ENCODE measurements around the gene UPB1. TPM values are rescaled to one million over a fixed set of nuclear protein-coding genes. Genes with fewer than 3 reads are reported as not detected.
A peak's percentile ranks its signal among the peaks of the same experiment; 100 is the strongest.

Gene UPB1
- total RNA-seq, 1 donor from 2014 or later = 0.21 TPM

DNA sequence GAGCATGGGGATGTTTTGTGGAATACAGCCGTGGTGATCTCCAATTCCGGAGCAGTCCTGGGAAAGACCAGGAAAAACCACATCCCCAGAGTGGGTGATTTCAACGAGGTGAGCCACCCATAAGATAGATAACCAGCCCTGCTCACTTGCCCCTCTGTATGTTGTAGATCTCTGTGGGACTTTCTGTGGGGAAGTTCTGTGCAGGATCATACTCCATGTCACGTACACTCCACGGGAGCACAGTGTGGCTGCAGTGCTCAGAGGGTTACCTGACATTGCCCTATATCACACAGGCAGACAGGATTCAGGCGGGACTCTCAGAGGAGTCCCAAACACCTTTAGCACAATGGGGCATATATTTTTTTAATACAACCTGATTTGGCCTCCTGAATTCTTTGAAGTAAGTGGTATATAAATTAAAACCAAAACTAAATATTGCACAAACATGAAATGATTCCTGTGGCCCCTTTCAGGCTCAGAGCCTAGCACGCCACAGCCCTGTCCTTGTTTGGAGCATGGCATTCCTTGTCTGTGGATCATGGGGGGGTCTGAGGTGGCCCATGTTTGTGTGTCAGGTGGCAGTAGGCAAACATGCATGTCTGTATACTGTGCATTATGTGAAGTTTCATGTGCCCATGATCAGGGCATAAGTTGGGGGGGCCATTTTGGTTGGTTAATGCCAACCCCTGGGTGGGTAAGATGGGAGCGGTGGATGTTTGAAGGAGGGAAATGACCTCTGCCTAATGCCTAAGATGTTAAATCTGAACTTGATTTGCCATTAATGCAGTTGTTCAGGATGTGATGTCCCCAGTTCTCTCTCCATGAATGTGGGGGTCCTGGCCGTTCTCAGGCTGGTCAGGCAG, 18.5 kb downstream of the UPB1 start:
- intact Hi-C loops (cut with micrococcal nuclease) = no loop called here
- peaks cover 3% of the 10 kb centered on the region for H3K27me3 Mint-ChIP-seq (ENCODE audit: insufficient read depth)
- no peaks in the 10 kb centered on the region for H3K36me3 Mint-ChIP-seq (ENCODE audit: low read depth)
- no peak for DNase-seq (ENCODE audit: low spot score)
- H3K4me1 Mint-ChIP-seq (ENCODE audit: low read depth) = peaks cover 29% of the 10 kb centered on the region
- no peaks in the 10 kb centered on the region for H3K9me3 Mint-ChIP-seq
- H3K27ac Mint-ChIP-seq = no peak overlapping the region
- no peak overlapping the region for H3K4me3 Mint-ChIP-seq

DNA sequence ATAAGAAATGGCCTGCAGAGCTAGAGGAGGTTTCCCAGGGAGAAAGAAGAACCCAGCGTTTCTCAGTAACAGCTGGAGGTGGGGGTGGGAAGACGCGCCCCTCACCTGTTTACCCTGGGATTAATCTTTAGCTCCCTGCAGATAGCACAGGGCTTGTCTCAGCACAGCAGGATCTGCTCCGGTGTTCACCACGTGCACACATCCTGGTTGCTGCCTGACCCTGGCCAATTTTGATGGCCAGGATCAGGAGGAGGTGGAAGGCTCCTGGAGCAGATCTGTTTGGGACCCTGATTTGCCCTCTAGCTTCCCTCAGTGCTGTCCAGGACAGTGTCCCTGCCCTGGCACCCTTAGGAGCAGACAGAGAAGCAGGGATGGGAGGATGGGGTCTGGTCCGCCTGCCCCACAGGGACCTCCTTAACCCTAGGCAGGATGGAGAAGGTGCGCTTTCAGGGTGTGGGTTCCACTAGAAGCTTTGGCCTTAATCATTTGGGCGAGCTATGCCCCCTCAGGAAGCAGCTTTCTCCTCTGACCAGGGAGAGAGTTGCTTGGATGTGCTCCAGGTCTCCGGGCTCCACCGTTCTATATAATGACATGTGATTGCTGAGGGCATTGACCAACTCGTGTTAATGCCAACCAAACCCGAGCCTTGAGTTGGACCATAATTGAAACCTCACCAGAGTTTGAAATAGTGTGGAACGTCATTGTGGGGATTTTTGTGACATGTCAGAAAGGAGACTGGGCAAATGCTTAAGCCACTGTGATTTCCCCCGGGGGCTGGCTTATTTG, 19.3 kb downstream of the UPB1 start:
- no peak for DNase-seq (ENCODE audit: low spot score)
- H3K4me1 Mint-ChIP-seq (ENCODE audit: low read depth) = peaks cover 32% of the 10 kb centered on the region
- no peaks in the 10 kb centered on the region for H3K9me3 Mint-ChIP-seq
- H3K27ac Mint-ChIP-seq = no peak overlapping the region
- H3K27me3 Mint-ChIP-seq (ENCODE audit: insufficient read depth) = no peaks in the 10 kb centered on the region
- intact Hi-C loops (cut with micrococcal nuclease) = no loop called here
- no peak overlapping the region for H3K4me3 Mint-ChIP-seq
- H3K36me3 Mint-ChIP-seq (ENCODE audit: low read depth) = no peaks in the 10 kb centered on the region

GRCh38 chr22:24515027-24515338, 19.9 kb downstream of the UPB1 start:
- Mint-ChIP-seq H3K27me3 (ENCODE audit: insufficient read depth) (no peaks in the 10 kb centered on the region), H3K4me1 (ENCODE audit: low read depth) (peaks cover 27% of the 10 kb centered on the region), H3K27ac (no peak overlapping the region), H3K9me3 (no peaks in the 10 kb centered on the region), H3K36me3 (ENCODE audit: low read depth) (no peaks in the 10 kb centered on the region), H3K4me3 (no peak overlapping the region)
- intact Hi-C loops (cut with micrococcal nuclease) = no loop called here
- no peak for DNase-seq (ENCODE audit: low spot score)

DNA sequence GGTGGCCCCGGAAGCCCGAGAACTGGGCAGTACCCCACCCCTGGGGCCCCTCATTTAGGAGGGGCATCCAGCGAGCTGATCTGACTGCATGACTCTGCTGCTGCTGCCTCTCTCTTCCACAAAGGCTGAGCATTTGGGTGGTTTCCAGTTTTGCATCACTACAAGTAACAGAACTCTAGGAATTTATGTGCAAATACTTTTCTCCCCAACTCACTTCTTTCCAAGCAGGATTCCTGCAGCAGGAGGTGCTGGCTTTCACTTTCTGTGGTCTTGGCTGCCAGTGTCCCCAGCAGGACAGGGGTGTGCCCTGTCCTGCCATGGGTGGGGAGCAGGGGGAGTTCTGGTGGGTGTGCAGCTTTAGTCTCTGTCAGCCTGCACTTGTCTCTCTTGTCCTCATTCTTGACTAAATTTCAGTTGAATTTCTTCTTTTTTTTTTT, 21.2 kb downstream of the UPB1 start:
- H3K4me1 Mint-ChIP-seq (ENCODE audit: low read depth) = peaks cover 14% of the 10 kb centered on the region
- DNase-seq (ENCODE audit: low spot score) = no peak
- intact Hi-C loops (cut with micrococcal nuclease) = no loop called here
- H3K27me3 Mint-ChIP-seq (ENCODE audit: insufficient read depth) = no peaks in the 10 kb centered on the region
- H3K9me3 Mint-ChIP-seq = no peaks in the 10 kb centered on the region
- no peaks in the 10 kb centered on the region for H3K36me3 Mint-ChIP-seq (ENCODE audit: low read depth)
- no peak overlapping the region for H3K4me3 Mint-ChIP-seq
- H3K27ac Mint-ChIP-seq = no peak overlapping the region

GRCh38 chr22:24517446-24517845, 22.3 kb downstream of the UPB1 start:
- DNase-seq (ENCODE audit: low spot score) = no peak
- H3K36me3 Mint-ChIP-seq (ENCODE audit: low read depth) = no peaks in the 10 kb centered on the region
- H3K27me3 Mint-ChIP-seq (ENCODE audit: insufficient read depth) = no peaks in the 10 kb centered on the region
- peaks cover 12% of the 10 kb centered on the region for H3K4me1 Mint-ChIP-seq (ENCODE audit: low read depth)
- intact Hi-C loops (cut with micrococcal nuclease) = no loop called here
- H3K9me3 Mint-ChIP-seq = no peaks in the 10 kb centered on the region
- no peak overlapping the region for H3K4me3 Mint-ChIP-seq
- H3K27ac Mint-ChIP-seq = no peak overlapping the region

- Mint-ChIP-seq H3K9me3 (no peaks in the 10 kb centered on the region), H3K27me3 (ENCODE audit: insufficient read depth) (no peaks in the 10 kb centered on the region)
- intact Hi-C loops (cut with micrococcal nuclease) = no loop called here
These were observed 23.1 kb downstream of the UPB1 start for GRCh38 chr22:24518228-24518627.

GRCh38 chr22:24518771-24519485, 23.8 kb downstream of the UPB1 start:
- no peak for DNase-seq (ENCODE audit: low spot score)
- Mint-ChIP-seq H3K4me3 (no peak overlapping the region), H3K4me1 (ENCODE audit: low read depth) (peaks cover 12% of the 10 kb centered on the region), H3K27ac (no peak overlapping the region), H3K27me3 (ENCODE audit: insufficient read depth) (no peaks in the 10 kb centered on the region), H3K36me3 (ENCODE audit: low read depth) (no peaks in the 10 kb centered on the region), H3K9me3 (no peaks in the 10 kb centered on the region)
- intact Hi-C loops (cut with micrococcal nuclease) = no loop called here

More at GRCh38 chr22:24518228-24518627, 23.1 kb downstream of the UPB1 start:
- Mint-ChIP-seq H3K4me3 (no peak overlapping the region), H3K36me3 (ENCODE audit: low read depth) (no peaks in the 10 kb centered on the region), H3K4me1 (ENCODE audit: low read depth) (peaks cover 12% of the 10 kb centered on the region), H3K27ac (no peak overlapping the region)
- no peak for DNase-seq (ENCODE audit: low spot score)

- intact Hi-C loops (cut with micrococcal nuclease) = no loop called here
- Mint-ChIP-seq H3K4me3 (no peak overlapping the region), H3K9me3 (no peaks in the 10 kb centered on the region), H3K27me3 (ENCODE audit: insufficient read depth) (no peaks in the 10 kb centered on the region), H3K36me3 (ENCODE audit: low read depth) (no peaks in the 10 kb centered on the region), H3K27ac (no peak overlapping the region), H3K4me1 (ENCODE audit: low read depth) (peaks cover 12% of the 10 kb centered on the region)
- DNase-seq (ENCODE audit: low spot score) = no peak
These were observed 24.4 kb downstream of the UPB1 start for GRCh38 chr22:24519496-24519895.

DNA sequence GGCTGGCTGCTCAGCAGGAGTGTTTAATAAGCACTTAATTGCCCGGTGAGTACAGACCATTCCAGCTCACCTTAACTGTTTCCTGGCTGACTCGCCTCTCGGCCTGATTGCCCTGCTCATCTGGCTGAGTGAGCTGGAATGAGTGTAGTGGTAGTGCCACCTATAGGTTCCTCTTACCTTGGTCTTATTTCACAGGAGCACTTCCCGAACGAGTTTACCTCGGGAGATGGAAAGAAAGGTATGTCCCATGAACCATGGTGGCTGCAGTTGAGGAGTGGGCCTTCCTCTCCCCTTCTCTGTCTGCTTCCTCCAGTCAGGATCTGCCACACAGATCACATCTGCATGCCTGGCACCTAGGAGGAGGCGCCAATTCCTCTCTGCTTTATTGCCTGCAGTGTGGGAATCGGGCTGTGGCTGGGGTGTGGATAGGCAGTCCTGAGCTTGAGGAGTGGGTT, 26.7 kb downstream of the UPB1 start:
- intact Hi-C loops (cut with micrococcal nuclease) = loop anchor here (1.0 kb wide), 1 partner anchor 197 kb away; no protein-coding TSS in a partner anchor
- Mint-ChIP-seq H3K9me3 (no peaks in the 10 kb centered on the region), H3K4me1 (ENCODE audit: low read depth) (peaks cover 19% of the 10 kb centered on the region), H3K36me3 (ENCODE audit: low read depth) (no peaks in the 10 kb centered on the region), H3K27me3 (ENCODE audit: insufficient read depth) (peaks cover under 1% of the 10 kb centered on the region), H3K27ac (peak overlapping the region; percentile 29), H3K4me3 (no peak overlapping the region)
- DNase-seq (ENCODE audit: low spot score) = peak; percentile 28

- intact Hi-C loops (cut with micrococcal nuclease) = loop anchor here (2.0 kb wide), 1 partner anchor 335 kb away; no protein-coding TSS in a partner anchor
- Mint-ChIP-seq H3K27me3 (ENCODE audit: insufficient read depth) (peaks cover 2% of the 10 kb centered on the region), H3K36me3 (ENCODE audit: low read depth) (no peaks in the 10 kb centered on the region), H3K9me3 (no peaks in the 10 kb centered on the region), H3K27ac (no peak overlapping the region), H3K4me1 (ENCODE audit: low read depth) (peaks cover 14% of the 10 kb centered on the region), H3K4me3 (no peak overlapping the region)
- no peak for DNase-seq (ENCODE audit: low spot score)
These were observed 28.7 kb downstream of the UPB1 start for GRCh38 chr22:24523873-24524272.

DNA sequence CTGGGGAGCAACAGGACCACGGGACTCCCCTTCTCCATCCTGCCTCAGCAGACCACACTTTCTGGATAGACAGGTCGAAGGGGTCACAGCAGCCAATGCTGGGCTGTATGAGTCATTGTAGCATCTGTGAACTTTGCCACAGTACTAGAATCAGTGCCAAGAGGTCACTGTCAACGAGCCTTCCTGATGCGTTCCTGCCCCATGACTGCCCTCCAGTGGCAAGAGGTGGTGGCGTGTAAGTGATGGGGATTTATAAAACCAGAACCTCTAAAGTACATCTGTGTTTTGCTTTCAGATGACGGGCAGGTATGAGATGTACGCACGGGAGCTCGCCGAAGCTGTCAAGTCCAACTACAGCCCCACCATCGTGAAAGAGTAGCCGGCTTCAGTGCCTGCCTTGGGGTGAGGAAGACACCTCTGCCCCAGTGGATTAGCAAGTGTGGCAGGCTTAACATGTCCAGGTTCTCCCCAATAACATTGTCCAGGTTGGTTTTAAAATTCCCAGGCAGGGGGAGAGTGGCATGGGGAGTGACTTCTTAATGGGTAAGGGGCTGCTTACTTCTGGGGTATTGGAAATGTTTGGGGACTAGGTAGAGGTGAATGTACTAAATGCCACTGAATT, 30.4 kb downstream of the UPB1 start:
- peaks cover 2% of the 10 kb centered on the region for H3K27me3 Mint-ChIP-seq (ENCODE audit: insufficient read depth)
- no peak overlapping the region for H3K27ac Mint-ChIP-seq
- H3K9me3 Mint-ChIP-seq = no peaks in the 10 kb centered on the region
- H3K36me3 Mint-ChIP-seq (ENCODE audit: low read depth) = no peaks in the 10 kb centered on the region
- H3K4me3 Mint-ChIP-seq = no peak overlapping the region
- peak; percentile 73 for DNase-seq (ENCODE audit: low spot score)
- peaks cover 14% of the 10 kb centered on the region for H3K4me1 Mint-ChIP-seq (ENCODE audit: low read depth)
- intact Hi-C loops (cut with micrococcal nuclease) = loop anchor here (1.0 to 5.0 kb wide), 7 partner anchors 30 to 543 kb away; partner anchors contain the start of genes GSTT2, GUCD1 and SNRPD3

GRCh38 chr22:24526191-24526590, 31.1 kb downstream of the UPB1 start:
- Mint-ChIP-seq H3K4me3 (no peak overlapping the region), H3K9me3 (no peaks in the 10 kb centered on the region), H3K27ac (no peak overlapping the region), H3K4me1 (ENCODE audit: low read depth) (peaks cover 14% of the 10 kb centered on the region), H3K36me3 (ENCODE audit: low read depth) (no peaks in the 10 kb centered on the region), H3K27me3 (ENCODE audit: insufficient read depth) (peaks cover 2% of the 10 kb centered on the region)
- DNase-seq (ENCODE audit: low spot score) = no peak
- intact Hi-C loops (cut with micrococcal nuclease) = loop anchor here (5.0 kb wide), 1 partner anchor 544 kb away; the partner anchor contains the start of gene GSTT2
